HepG2 (cell line): Measurements from ENCODE around the gene CD7. TPM values are rescaled to one million over a fixed set of nuclear protein-coding genes. Genes with fewer than 3 reads are reported as not detected.

ENCODE experiments used
- ASH2L ChIP-seq: fragments of 300-600, 200-600 bp; sonication (generic); IDR thresholded peaks from 2 replicates; pipeline ENCODE4 v1.7.0; 2017; ENCODE audit warnings: low read depth, mild to moderate bottlenecking, moderate library complexity, mixed read lengths, low read length; ENCODE audit not compliant: insufficient read length
- CENPBD1 ChIP-seq: sonication (generic); formaldehyde crosslinking; IDR thresholded peaks from 2 replicates; pipeline ENCODE4 v1.8.0; 2022; ENCODE audit warnings: missing genetic modification reagents, low read depth, mild to moderate bottlenecking, borderline replicate concordance
- CENPT ChIP-seq: sonication (generic); formaldehyde crosslinking; IDR thresholded peaks from 2 replicates; pipeline ENCODE4 v1.8.0; 2022; ENCODE audit warnings: low read depth, mild to moderate bottlenecking, moderate library complexity, missing genetic modification reagents
- FIP1L1 ChIP-seq: fragments of 200-400 bp; formaldehyde crosslinking; IDR thresholded peaks from 2 replicates; pipeline ENCODE4 v1.6.1; 2018; ENCODE audit warnings: low read depth, mild to moderate bottlenecking, low read length, moderate library complexity, borderline replicate concordance; ENCODE audit not compliant: insufficient read depth
- FLYWCH1 ChIP-seq: sonication (generic); formaldehyde crosslinking; IDR thresholded peaks from 2 replicates; pipeline ENCODE4 v1.8.1; 2023; ENCODE audit warnings: mild to moderate bottlenecking, missing genetic modification reagents
- FUBP1 ChIP-seq: sonication (generic); formaldehyde crosslinking; IDR thresholded peaks from 2 replicates; pipeline ENCODE4 v1.5.1; 2020; ENCODE audit warnings: missing genetic modification reagents, mild to moderate bottlenecking, borderline replicate concordance
- HIC2 ChIP-seq: sonication (generic); formaldehyde crosslinking; IDR thresholded peaks from 2 replicates; pipeline ENCODE4 v1.9.0; 2022; ENCODE audit warnings: low read depth, missing genetic modification reagents
- NCOA1 ChIP-seq: sonication (generic); formaldehyde crosslinking; IDR thresholded peaks from 2 replicates; pipeline ENCODE4 v1.9.0; 2021; ENCODE audit warnings: missing genetic modification reagents
- THYN1 ChIP-seq: sonication (generic); formaldehyde crosslinking; IDR thresholded peaks from 2 replicates; pipeline ENCODE4 v1.8.1; 2023; ENCODE audit warnings: low read depth, mild to moderate bottlenecking, moderate library complexity, missing genetic modification reagents, borderline replicate concordance
- ZBTB40 ChIP-seq, 2 experiments: fragments of 450-650 bp in 1 of 2; sonication (generic) in 1 of 2; formaldehyde crosslinking in 1 of 2; IDR thresholded peaks; 2 replicates each; pipeline versions ENCODE4 v1.6.1 to v1.8.0; 2016 to 2022; ENCODE audit warnings: antibody characterized with exemption in 1 of 2, mild to moderate bottlenecking in 1 of 2, missing genetic modification reagents in 1 of 2
- ZNF136 ChIP-seq: sonication (generic); formaldehyde crosslinking; IDR thresholded peaks from 2 replicates; pipeline ENCODE4 v1.8.1; 2022; ENCODE audit warnings: low read depth, mild to moderate bottlenecking, moderate library complexity, missing genetic modification reagents
- ZNF382 ChIP-seq: sonication (generic); formaldehyde crosslinking; IDR thresholded peaks from 2 replicates; pipeline ENCODE4 v1.5.0; 2020; ENCODE audit warnings: missing genetic modification reagents, mild to moderate bottlenecking, borderline replicate concordance
- ZNF607 ChIP-seq: sonication (generic); formaldehyde crosslinking; IDR thresholded peaks from 2 replicates; pipeline ENCODE4 v1.5.1; 2020; ENCODE audit warnings: missing genetic modification reagents, mild to moderate bottlenecking, borderline replicate concordance
- polyA plus RNA-seq, 8 experiments: library from polyadenylated mRNA; depleted of rRNA in 3 of 8; stranded (reverse) in 7 of 8; unstranded in 1 of 8; fragments of >200 nt; fragmentation: Illumina TruSeq in 4 of 8; extraction: Trizol in 4 of 8; gene quantifications; 2 replicates each; pipeline versions ENCODE4 v1.2.1 to v1.2.3, GENCODE V29; 2011 to 2016; ENCODE audit warnings: low read depth in 4 of 8, missing spikeins in 1 of 8, mixed read lengths in 1 of 8; ENCODE audit not compliant: insufficient read depth in 1 of 8
- total RNA-seq, 5 experiments: library from RNA; depleted of rRNA; stranded (reverse); fragments of >200 nt; fragmentation: Illumina TruSeq; extraction: Trizol; gene quantifications; 2 replicates each; pipeline ENCODE4 v1.2.3, GENCODE V29; 2016; ENCODE audit warnings: low read depth in 1 of 5

The CD7 gene
- total and polyA plus RNA-seq, 2 of the 13 experiments (the other 11 are each of a cell fraction or from before 2014, with no cell fraction given) = 67.6 to 76.4 TPM

- TF ChIP-seq ZBTB40 (IDR thresholded peaks at IDR 0.05) = no peak
- TF ChIP-seq ZBTB40 (CRISPR knock-in tag; IDR thresholded peaks at IDR 0.05) = peak; percentile 76; the same call in 1 of the 2 replicates
- no peak for TF ChIP-seq FIP1L1
- peak; percentile 99 for TF ChIP-seq NCOA1
- TF ChIP-seq FUBP1 = no peak
- no peak for TF ChIP-seq ZNF382 (CRISPR knock-in tag)
- TF ChIP-seq ZNF607 (CRISPR knock-in tag) = peak; percentile 95
- no peak for TF ChIP-seq CENPBD1 (CRISPR knock-in tag)
- no peak for TF ChIP-seq FLYWCH1 (CRISPR knock-in tag)
- peak; percentile 92; the same call in 1 of the 2 replicates for TF ChIP-seq THYN1 (CRISPR knock-in tag)
- peak; percentile 97 for TF ChIP-seq HIC2 (CRISPR knock-in tag)
- TF ChIP-seq ZNF136 (CRISPR knock-in tag) = peak; percentile 94
- TF ChIP-seq ASH2L = peak; percentile 90
- TF ChIP-seq CENPT = no peak
Measured at GRCh38 chr17:82328141-82328993, 11.0 kb upstream of the CD7 start (continued).
